H1 (cell line): ENCODE results near the gene L3MBTL4. TPM values are rescaled to one million over a fixed set of nuclear protein-coding genes. Genes with fewer than 3 reads are reported as not detected.

Source experiments
- polyA plus RNA-seq, 7 experiments: library from polyadenylated mRNA; depleted of rRNA in 3 of 7; stranded (reverse) in 5 of 7; unstranded in 2 of 7; fragments of >200 nt in 5 of 7; fragments of 200-250 nt in 2 of 7; gene quantifications; 1 replicate in 5 of 7; 2 replicates in 1 of 7; 4 replicates in 1 of 7; pipeline versions ENCODE4 v1.2.1 to v1.2.3, GENCODE V29; 2011 to 2013; ENCODE audit warnings: missing spikeins in 2 of 7, mixed read lengths in 2 of 7
- total RNA-seq: library from RNA; stranded (reverse); fragmentation: NEBNext Ultra II Directional; extraction: Animal tissue kit (Norgen Biotek cat#: 25700); gene quantifications from 2 replicates; pipeline ENCODE4 v1.2.1, GENCODE V29; 2021
- TF ChIP-seq, protein P1 (sequence below), 3 experiments: IDR thresholded peaks; 1 replicate in 2 of 3; 2 replicates in 1 of 3; pipeline versions ENCODE4 v1.5.1 to v1.6.1; 2011; ENCODE audit warnings: low read length in 3 of 3, mild to moderate bottlenecking in 3 of 3, inconsistent platforms in 2 of 3, low read depth in 1 of 3, moderate library complexity in 1 of 3; ENCODE audit not compliant: insufficient read depth in 1 of 3; ENCODE audit errors: control extremely low read depth in 1 of 3
- TF ChIP-seq, protein P2 (sequence below): IDR thresholded peaks from 2 replicates; pipeline ENCODE4 v1.6.1; 2012; ENCODE audit warnings: inconsistent platforms

The L3MBTL4 gene
- total and polyA plus RNA-seq, 2 of the 8 experiments (the other 6 are each of a cell fraction or from before 2014, with no cell fraction given), result 1.0 to 2.1 TPM

DNA sequence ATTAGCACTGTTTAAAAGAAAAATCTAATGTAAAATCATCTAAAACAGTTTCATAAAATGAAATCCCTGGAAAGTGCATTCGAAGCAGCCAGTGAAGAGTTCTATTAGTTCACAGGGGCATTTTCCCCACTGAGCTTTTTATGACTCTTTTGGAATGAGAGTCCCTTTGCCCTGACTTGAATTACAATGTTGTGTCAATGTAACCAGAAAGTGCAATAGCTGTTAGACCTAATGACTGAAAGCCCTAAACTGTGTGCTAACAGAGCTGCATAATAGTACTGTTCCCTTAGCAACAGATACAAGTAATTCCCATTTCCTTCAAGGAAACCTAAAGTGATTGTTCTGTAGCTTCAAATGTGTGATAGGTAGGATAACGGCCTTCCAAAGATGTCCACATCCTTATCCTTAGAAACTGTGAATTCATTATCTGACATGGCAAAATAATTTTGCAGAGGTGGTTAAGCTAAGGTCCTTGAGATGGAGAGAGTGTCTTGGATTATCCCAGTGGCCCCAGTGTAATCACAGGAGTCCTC lies 134.4 kb downstream of the L3MBTL4 start (continued):
- TF ChIP-seq, protein P1, sequence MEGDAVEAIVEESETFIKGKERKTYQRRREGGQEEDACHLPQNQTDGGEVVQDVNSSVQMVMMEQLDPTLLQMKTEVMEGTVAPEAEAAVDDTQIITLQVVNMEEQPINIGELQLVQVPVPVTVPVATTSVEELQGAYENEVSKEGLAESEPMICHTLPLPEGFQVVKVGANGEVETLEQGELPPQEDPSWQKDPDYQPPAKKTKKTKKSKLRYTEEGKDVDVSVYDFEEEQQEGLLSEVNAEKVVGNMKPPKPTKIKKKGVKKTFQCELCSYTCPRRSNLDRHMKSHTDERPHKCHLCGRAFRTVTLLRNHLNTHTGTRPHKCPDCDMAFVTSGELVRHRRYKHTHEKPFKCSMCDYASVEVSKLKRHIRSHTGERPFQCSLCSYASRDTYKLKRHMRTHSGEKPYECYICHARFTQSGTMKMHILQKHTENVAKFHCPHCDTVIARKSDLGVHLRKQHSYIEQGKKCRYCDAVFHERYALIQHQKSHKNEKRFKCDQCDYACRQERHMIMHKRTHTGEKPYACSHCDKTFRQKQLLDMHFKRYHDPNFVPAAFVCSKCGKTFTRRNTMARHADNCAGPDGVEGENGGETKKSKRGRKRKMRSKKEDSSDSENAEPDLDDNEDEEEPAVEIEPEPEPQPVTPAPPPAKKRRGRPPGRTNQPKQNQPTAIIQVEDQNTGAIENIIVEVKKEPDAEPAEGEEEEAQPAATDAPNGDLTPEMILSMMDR (IDR thresholded peaks at IDR 0.05; ENCODE audit: control extremely low read depth in 1 of 3, insufficient read depth in 1 of 3, low read depth in 1 of 3, low read length in 3 of 3), result no peak
- TF ChIP-seq, protein P2, sequence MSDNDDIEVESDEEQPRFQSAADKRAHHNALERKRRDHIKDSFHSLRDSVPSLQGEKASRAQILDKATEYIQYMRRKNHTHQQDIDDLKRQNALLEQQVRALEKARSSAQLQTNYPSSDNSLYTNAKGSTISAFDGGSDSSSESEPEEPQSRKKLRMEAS, result no peak
